ENCODE measurements around the gene SCGB1A1. TPM values are rescaled to one million over a fixed set of nuclear protein-coding genes. Genes with fewer than 3 reads are reported as not detected.

SCGB1A1 gene
- total and polyA plus RNA-seq, 2 of the 13 experiments (the other 11 are each of a cell fraction or from before 2014, with no cell fraction given) = not detected

GRCh38 chr11:62413060-62413696, 5.7 kb upstream of the SCGB1A1 start:
- Histone ChIP-seq H3K27ac (ENCODE audit: extremely low read length, insufficient read depth, low read length) (no peak overlapping the region), H3K4me2 (ENCODE audit: low read depth, low read length) (no peak overlapping the region), H3K79me2 (ENCODE audit: insufficient read depth, low read length) (no peaks in the 10 kb centered on the region), H3K27me3 (ENCODE audit: control insufficient read depth in 1 of 2, insufficient read depth in 2 of 2, low read length in 2 of 2) (peaks cover 0 to 28% of the 10 kb centered on the region in 2 experiments; a peak in 3 of 5 replicates), H3K9ac (ENCODE audit: insufficient read depth, low read depth, low read length) (no peak overlapping the region), H3K36me3 (replicated peaks in 1 of 2; ENCODE audit: control insufficient read depth in 1 of 2, insufficient read depth in 2 of 2, low read length in 2 of 2) (no peaks in the 10 kb centered on the region), H4K20me1 (ENCODE audit: insufficient read depth, low read length) (no peaks in the 10 kb centered on the region), H3K4me1 (ENCODE audit: insufficient read depth, low read length) (peaks cover 9% of the 10 kb centered on the region; the same call in 1 of the 2 replicates), H2AFZ (ENCODE audit: low read length) (no peak overlapping the region), H3K9me3 (ENCODE audit: low read length) (no peaks in the 10 kb centered on the region), H3K4me3 (replicated peaks in 1 of 3; ENCODE audit: insufficient read depth in 1 of 3, low read depth in 2 of 3, low read length in 3 of 3) (no peak overlapping the region)
- in situ Hi-C loops (cut with HindIII; ENCODE audit: extremely low pct_ligation_motif_present, low pct_unique_long_range_greater_than_20kb) = no loop called here
- ChIA-PET CTCF (ENCODE audit: low intra/inter-chr PET ratio, low total read pairs) (no interaction called here), POLR2A (no interaction called here)
- FAIRE-seq = no peak
- no peak for TF ChIP-seq KLF11 (CRISPR knock-in tag; IDR thresholded peaks at IDR 0.05)
- TF ChIP-seq KIAA2018 (CRISPR knock-in tag; IDR thresholded peaks at IDR 0.05; ENCODE audit: borderline replicate concordance) = no peak
- TF ChIP-seq GTF2F1 (IDR thresholded peaks at IDR 0.05; ENCODE audit: low read length) = no peak
- TF ChIP-seq REXO4 (CRISPR knock-in tag; IDR thresholded peaks at IDR 0.05; ENCODE audit: borderline replicate concordance) = no peak
- TF ChIP-seq ZNF580 (CRISPR knock-in tag; IDR thresholded peaks at IDR 0.05; ENCODE audit: borderline replicate concordance, low read depth) = no peak
- TF ChIP-seq ZNF292 (CRISPR knock-in tag; IDR thresholded peaks at IDR 0.05; ENCODE audit: borderline replicate concordance, low read depth) = no peak
- no peak for TF ChIP-seq BORCS8-MEF2B (CRISPR knock-in tag; IDR thresholded peaks at IDR 0.05)
- TF ChIP-seq ZNF605 (CRISPR knock-in tag; IDR thresholded peaks at IDR 0.05) = no peak
- no peak for TF ChIP-seq SCMH1 (CRISPR knock-in tag; IDR thresholded peaks at IDR 0.05; ENCODE audit: borderline replicate concordance)
- no peak for TF ChIP-seq PHF20 (CRISPR knock-in tag; IDR thresholded peaks at IDR 0.05)
- no peak for TF ChIP-seq SIN3A (IDR thresholded peaks at IDR 0.05; ENCODE audit: borderline replicate concordance, low read depth, low read length)
- no peak for TF ChIP-seq GLI4 (CRISPR knock-in tag; IDR thresholded peaks at IDR 0.05; ENCODE audit: borderline replicate concordance)
- TF ChIP-seq ZNF549 (CRISPR knock-in tag; IDR thresholded peaks at IDR 0.05) = no peak
- no peak for TF ChIP-seq GABPB1 (CRISPR knock-in tag; IDR thresholded peaks at IDR 0.05)
- no peak for TF ChIP-seq ISX (CRISPR knock-in tag; conservative IDR thresholded peaks at IDR 0.05)
- TF ChIP-seq ZNF484 (CRISPR knock-in tag; IDR thresholded peaks at IDR 0.05; ENCODE audit: borderline replicate concordance, low read depth) = no peak
- intact Hi-C loops (cut with micrococcal nuclease; ENCODE audit: unreplicated experiment) = no loop called here
- ATAC-seq = no peak; the same call in 1 of the 3 replicates
- no TSS peak for BruUV-seq (replicated peaks)
- no peak for DNase-seq (ENCODE audit: low spot score)
- 13% methylated on average over 3 of the region's 8 CpGs for whole genome bisulfite sequencing (ENCODE audit: low lambda C conversion rate)
